GM12892 (cell line): Measurements from ENCODE around the gene RPS6KC1.

Experiments used
- POLR2A ChIP-seq: IDR thresholded peaks from 2 replicates; pipeline ENCODE4 v1.6.1; 2011; ENCODE audit warnings: low read depth, low read length, control low read depth
- POLR2AphosphoS5 ChIP-seq: IDR thresholded peaks from 2 replicates; pipeline ENCODE4 v1.6.1; 2011; ENCODE audit warnings: low read depth, low read length, control low read depth
- TAF1 ChIP-seq: IDR thresholded peaks from 2 replicates; pipeline ENCODE4 v1.6.1; 2011; ENCODE audit warnings: low read depth, mild to moderate bottlenecking, control low read depth, low read length, borderline replicate concordance

DNA sequence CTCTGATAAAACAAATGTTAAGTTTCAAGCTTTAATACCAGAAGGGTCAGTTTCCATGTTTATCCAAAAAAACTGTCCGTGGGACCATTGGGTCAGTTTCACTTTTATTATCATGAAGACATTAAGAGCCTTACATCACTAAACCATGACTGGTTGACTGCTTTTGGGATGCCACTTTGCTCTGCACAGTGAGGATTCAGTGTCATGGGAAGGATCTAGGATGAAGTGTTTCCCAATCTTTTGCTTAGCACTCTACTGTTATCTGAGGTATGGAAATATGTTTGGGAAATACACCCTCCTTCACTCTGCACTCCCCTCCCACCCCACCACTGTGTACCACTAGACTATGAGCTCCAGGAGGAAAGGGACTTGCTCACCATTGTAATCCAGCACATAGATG is 16.3 kb downstream of the RPS6KC1 start:
- no peak for TF ChIP-seq POLR2AphosphoS5
- TF ChIP-seq POLR2A = no peak
- TF ChIP-seq TAF1 = no peak
